Activated T-cell treated with anti-CD3 and anti-CD28 coated beads for 48 hours (primary cell): ENCODE results near the gene SORCS3.
"Not testable (repeated sequence)": the region's sequence is repeated elsewhere in the genome, so short reads cannot be mapped to it uniquely, and the experiment has no call there.

ENCODE experiments used
- DNase-seq: peaks from one replicate; pipeline ENCODE4 v3.0.0-alpha.2; 2020; ENCODE audit warnings: low read depth

Gene SORCS3

GRCh38 chr10:104690101-104690500, 49.0 kb downstream of the SORCS3 start:
- DNase-seq = no peak

GRCh38 chr10:104690959-104691358, 49.9 kb downstream of the SORCS3 start:
- DNase-seq = no peak

- DNase-seq = no peak
Measured at GRCh38 chr10:104694074-104694473, 53.0 kb downstream of the SORCS3 start.

GRCh38 chr10:104703262-104703661, 62.2 kb downstream of the SORCS3 start:
- DNase-seq = not testable (repeated sequence)

GRCh38 chr10:104706886-104707285, 65.8 kb downstream of the SORCS3 start:
- DNase-seq = no peak

- DNase-seq = no peak
Measured at GRCh38 chr10:104707602-104708459, 66.7 kb downstream of the SORCS3 start.

GRCh38 chr10:104711302-104711721, 70.2 kb downstream of the SORCS3 start:
- no peak for DNase-seq

GRCh38 chr10:104730593-104730992, 89.5 kb downstream of the SORCS3 start:
- not testable (repeated sequence) for DNase-seq

GRCh38 chr10:104731192-104731591, 90.1 kb downstream of the SORCS3 start:
- DNase-seq = no peak

GRCh38 chr10:104732222-104732621, 91.1 kb downstream of the SORCS3 start:
- DNase-seq = no peak

- no peak for DNase-seq
Measured at GRCh38 chr10:104734433-104734832, 93.3 kb downstream of the SORCS3 start.

- DNase-seq = no peak
Measured at GRCh38 chr10:104735036-104735756, 94.1 kb downstream of the SORCS3 start.

GRCh38 chr10:104735757-104736391, 94.8 kb downstream of the SORCS3 start:
- DNase-seq = no peak

- no peak for DNase-seq
Measured at GRCh38 chr10:104741127-104741526, 100.0 kb downstream of the SORCS3 start.

- DNase-seq = no peak
Measured at GRCh38 chr10:104744052-104744451, 103.0 kb downstream of the SORCS3 start.

GRCh38 chr10:104750291-104750690, 109.2 kb downstream of the SORCS3 start:
- no peak for DNase-seq

- no peak for DNase-seq
Measured at GRCh38 chr10:104762793-104763192, 121.7 kb downstream of the SORCS3 start.

GRCh38 chr10:104766341-104766740, 125.3 kb downstream of the SORCS3 start:
- DNase-seq = no peak

GRCh38 chr10:104767282-104767681, 126.2 kb downstream of the SORCS3 start:
- no peak for DNase-seq

GRCh38 chr10:104767745-104768144, 126.7 kb downstream of the SORCS3 start:
- no peak for DNase-seq

GRCh38 chr10:104773105-104773504, 132.0 kb downstream of the SORCS3 start:
- DNase-seq = no peak

GRCh38 chr10:104774234-104774633, 133.1 kb downstream of the SORCS3 start:
- DNase-seq = no peak
